ENCODE measurements around the gene TUBB8.
"Not testable (repeated sequence)": the region's sequence is repeated elsewhere in the genome, so short reads cannot be mapped to it uniquely, and the experiment has no call there.

The TUBB8 gene

GRCh38 chr10:47864-48263 lies 1.2 kb downstream of the TUBB8 start:
- not testable (repeated sequence) for DNase-seq (ENCODE audit: low read depth in 2 of 2)

- DNase-seq (ENCODE audit: low read depth in 2 of 2) = not testable (repeated sequence)
Measured at GRCh38 chr10:13315-13635, 35.8 kb downstream of the TUBB8 start.

DNA sequence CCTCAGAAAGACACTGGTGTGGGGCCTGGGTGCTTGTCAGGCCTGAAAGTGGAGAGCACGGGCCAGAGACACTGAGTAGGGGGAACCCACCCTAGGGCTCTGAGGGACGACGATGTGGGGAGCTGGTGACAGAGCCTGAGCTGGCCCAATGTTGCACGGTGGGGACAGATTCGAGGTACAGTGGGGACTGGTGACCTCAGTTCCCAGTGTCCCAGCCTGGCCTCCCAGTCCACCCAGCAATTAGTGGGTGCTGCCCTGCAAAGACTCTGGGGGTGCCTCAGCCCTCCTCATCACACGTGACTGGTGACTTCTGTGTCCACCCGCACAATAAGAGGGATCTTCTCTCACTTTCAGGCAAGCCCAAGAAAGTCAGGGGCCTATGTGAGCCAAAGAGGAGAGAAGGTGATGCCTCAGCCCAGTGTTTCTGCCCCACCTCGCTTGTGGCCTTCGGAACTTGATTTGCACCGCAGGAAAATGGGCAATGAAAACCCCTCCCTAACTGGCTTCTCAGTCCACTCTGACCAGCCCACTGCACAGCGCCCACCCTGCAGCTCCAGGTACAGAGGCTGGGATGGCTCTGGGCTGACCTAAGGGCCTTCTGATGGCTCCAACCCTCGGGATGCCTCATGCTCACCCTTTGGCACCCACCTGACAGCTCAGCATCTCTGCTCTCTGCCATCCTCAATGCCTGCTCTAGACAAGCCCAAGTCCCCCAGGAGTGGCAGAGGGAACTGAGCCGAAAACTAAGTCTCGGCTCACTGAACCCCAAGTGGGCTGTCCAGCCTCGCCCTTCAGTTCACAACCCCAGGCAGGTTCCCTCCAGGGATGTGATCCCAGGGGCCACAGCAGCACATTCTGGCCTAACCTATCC lies 36.4 kb downstream of the TUBB8 start:
- not testable (repeated sequence) for DNase-seq (ENCODE audit: low read depth in 2 of 2)

- DNase-seq (ENCODE audit: low read depth in 2 of 2) = not testable (repeated sequence)
Measured at GRCh38 chr10:11260-11659, 37.8 kb downstream of the TUBB8 start.

DNA sequence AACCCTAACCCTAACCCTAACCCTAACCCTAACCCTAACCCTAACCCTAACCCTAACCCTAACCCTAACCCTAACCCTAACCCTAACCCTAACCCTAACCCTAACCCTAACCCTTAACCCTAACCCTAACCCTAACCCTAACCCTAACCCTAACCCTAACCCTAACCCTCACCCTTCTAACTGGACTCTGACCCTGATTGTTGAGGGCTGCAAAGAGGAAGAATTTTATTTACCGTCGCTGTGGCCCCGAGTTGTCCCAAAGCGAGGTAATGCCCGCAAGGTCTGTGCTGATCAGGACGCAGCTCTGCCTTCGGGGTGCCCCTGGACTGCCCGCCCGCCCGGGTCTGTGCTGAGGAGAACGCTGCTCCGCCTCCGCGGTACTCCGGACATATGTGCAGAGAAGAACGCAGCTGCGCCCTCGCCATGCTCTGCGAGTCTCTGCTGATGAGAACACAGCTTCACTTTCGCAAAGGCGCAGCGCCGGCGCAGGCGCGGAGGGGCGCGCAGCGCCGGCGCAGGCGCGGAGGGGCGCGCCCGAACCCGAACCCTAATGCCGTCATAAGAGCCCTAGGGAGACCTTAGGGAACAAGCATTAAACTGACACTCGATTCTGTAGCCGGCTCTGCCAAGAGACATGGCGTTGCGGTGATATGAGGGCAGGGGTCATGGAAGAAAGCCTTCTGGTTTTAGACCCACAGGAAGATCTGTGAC lies 38.7 kb downstream of the TUBB8 start:
- DNase-seq (ENCODE audit: low read depth in 2 of 2) = not testable (repeated sequence)
